Glutamatergic neuron (in vitro differentiated cells): ENCODE data around the gene PIGO. TPM values are rescaled to one million over a fixed set of nuclear protein-coding genes. Genes with fewer than 3 reads are reported as not detected.

Experiments
- DNase-seq: peaks from one replicate; pipeline ENCODE4 v3.0.0; 2022
- H3K27ac Mint-ChIP-seq: one replicate; pipeline ENCODE4 v1.8.0; 2020; ENCODE audit warnings: mild to moderate bottlenecking, mixed read lengths, inconsistent platforms; ENCODE audit not compliant: unreplicated experiment
- H3K27me3 Mint-ChIP-seq: one replicate; pipeline ENCODE4 v1.8.0; 2020; ENCODE audit warnings: mild to moderate bottlenecking, moderate library complexity, mixed read lengths, inconsistent platforms; ENCODE audit not compliant: unreplicated experiment
- H3K36me3 Mint-ChIP-seq: one replicate; pipeline ENCODE4 v1.8.0; 2020; ENCODE audit warnings: mild to moderate bottlenecking, mixed read lengths, inconsistent platforms; ENCODE audit not compliant: unreplicated experiment
- H3K4me1 Mint-ChIP-seq: one replicate; pipeline ENCODE4 v1.8.0; 2020; ENCODE audit warnings: mild to moderate bottlenecking, low read depth, mixed read lengths, inconsistent platforms; ENCODE audit not compliant: unreplicated experiment
- H3K4me3 Mint-ChIP-seq: one replicate; pipeline ENCODE4 v1.8.0; 2020; ENCODE audit warnings: mild to moderate bottlenecking, mixed read lengths, inconsistent platforms; ENCODE audit not compliant: unreplicated experiment
- H3K9me3 Mint-ChIP-seq: one replicate; pipeline ENCODE4 v1.8.0; 2020; ENCODE audit warnings: mild to moderate bottlenecking, moderate library complexity, mixed read lengths, inconsistent platforms; ENCODE audit not compliant: unreplicated experiment
- CTCF ChIP-seq: fragments of 200-600 bp; sonication (generic); IDR thresholded peaks from one replicate; pipeline ENCODE4 v1.5.0; 2021; ENCODE audit not compliant: partially characterized antibody, unreplicated experiment
- total RNA-seq: library from RNA; stranded (reverse); fragmentation: NEBNext Ultra II Directional; extraction: Animal tissue kit (Norgen Biotek cat#: 25700); gene quantifications from one replicate; pipeline ENCODE4 v1.2.1, GENCODE V29; 2021; ENCODE audit not compliant: unreplicated experiment

PIGO gene
- total RNA-seq, 1 donor from 2014 or later, result 19.0 TPM

- no peak for TF ChIP-seq CTCF
- DNase-seq, result no peak
- Mint-ChIP-seq H3K9me3 (peaks cover 14% of the 10 kb centered on the region), H3K4me3 (peak overlapping the region; percentile 92), H3K36me3 (no peaks in the 10 kb centered on the region), H3K27ac (no peak overlapping the region), H3K27me3 (peaks cover 14% of the 10 kb centered on the region), H3K4me1 (peaks cover 23% of the 10 kb centered on the region)
Measured at GRCh38 chr9:35110327-35110761, 14.0 kb upstream of the PIGO start.

GRCh38 chr9:35108946-35109575, 12.7 kb upstream of the PIGO start:
- peaks cover 9% of the 10 kb centered on the region for H3K9me3 Mint-ChIP-seq
- peaks cover 29% of the 10 kb centered on the region for H3K4me1 Mint-ChIP-seq
- no peak for TF ChIP-seq CTCF
- H3K27me3 Mint-ChIP-seq, result peaks cover 11% of the 10 kb centered on the region
- H3K4me3 Mint-ChIP-seq, result peak overlapping the region; percentile 65
- H3K36me3 Mint-ChIP-seq, result no peaks in the 10 kb centered on the region
- H3K27ac Mint-ChIP-seq, result no peak overlapping the region
- DNase-seq, result no peak

GRCh38 chr9:35108461-35108860, 12.1 kb upstream of the PIGO start:
- Mint-ChIP-seq H3K27ac (no peak overlapping the region), H3K36me3 (no peaks in the 10 kb centered on the region), H3K4me1 (peaks cover 30% of the 10 kb centered on the region), H3K4me3 (no peak overlapping the region), H3K9me3 (peaks cover 9% of the 10 kb centered on the region), H3K27me3 (peaks cover 9% of the 10 kb centered on the region)
- no peak for TF ChIP-seq CTCF
- no peak for DNase-seq

- DNase-seq, result no peak
- no peak overlapping the region for H3K4me3 Mint-ChIP-seq
- H3K4me1 Mint-ChIP-seq, result peaks cover 30% of the 10 kb centered on the region
Measured at GRCh38 chr9:35107297-35108290, 11.2 kb upstream of the PIGO start.

More at GRCh38 chr9:35107297-35108290, 11.2 kb upstream of the PIGO start:
- peaks cover 12% of the 10 kb centered on the region for H3K27me3 Mint-ChIP-seq
- TF ChIP-seq CTCF, result no peak
- no peak overlapping the region for H3K27ac Mint-ChIP-seq
- H3K9me3 Mint-ChIP-seq, result peaks cover 15% of the 10 kb centered on the region
- H3K36me3 Mint-ChIP-seq, result no peaks in the 10 kb centered on the region
